ENCODE results near the gene CCNB1. TPM values are rescaled to one million over a fixed set of nuclear protein-coding genes. Genes with fewer than 3 reads are reported as not detected.

The CCNB1 gene
- 84.3 and 120 TPM in 2 replicates for total RNA-seq (2022)
- Bru-seq, nascent RNA = percentile 88 among the genes with signal in this experiment
- percentile 92 among the genes with signal in this experiment for BruChase-seq, experiment 1, labeled RNA remaining after a 6-hour chase
- percentile 93 among the genes with signal in this experiment for BruChase-seq, experiment 2, labeled RNA remaining after a 2-hour chase
- long read RNA-seq, transcript CCNB1-201 (9 exons, 2,169 nt) = major isoform, 513 of 569 reads
- long read RNA-seq, partial matches to known transcripts = 2 of 569 reads
- long read RNA-seq, other reads (novel, unspliced or antisense) = 54 of 569 reads

- peak within 1 kb of the TSS; percentile 85 for H3K27ac Mint-ChIP-seq (ENCODE audit: low read depth, unreplicated experiment)
- H3K4me3 Mint-ChIP-seq (ENCODE audit: unreplicated experiment) = peak within 1 kb of the TSS; percentile 94
- ChIA-PET CTCF (interaction anchor here (1.3 kb wide), 1 partner anchor 100 kb away, joined by 3 read pairs; no protein-coding TSS in a partner anchor), POLR2A (interaction anchor here (0.7 to 1.8 kb wide), 13 partner anchors 11 to 200 kb away, joined by 3 to 6 read pairs (median 3); partner anchors contain the start of genes CDK7 and CENPH)
- TF ChIP-seq CTCF (IDR thresholded peaks at IDR 0.05; ENCODE audit: unreplicated experiment) = no peak
- no peaks in the 10 kb centered on the region for H3K9me3 Mint-ChIP-seq (ENCODE audit: unreplicated experiment)
- intact Hi-C loops (cut with micrococcal nuclease) = loop anchor here (10.0 kb wide), 1 partner anchor 68 kb away; the partner anchor contains the start of gene CDK7
- H3K27me3 Mint-ChIP-seq (ENCODE audit: insufficient read depth, unreplicated experiment) = no peaks in the 10 kb centered on the region
- no TSS peak for BruUV-seq (replicated peaks)
- DNase-seq (ENCODE audit: unreplicated experiment) = peak; percentile 99
- H3K36me3 Mint-ChIP-seq (ENCODE audit: insufficient read depth, unreplicated experiment) = peaks cover 12% of the 10 kb centered on the region
- peaks cover 27% of the 10 kb centered on the region for H3K4me1 Mint-ChIP-seq (ENCODE audit: insufficient read depth, unreplicated experiment)
These were observed at the start of gene CCNB1 for GRCh38 chr5:69166686-69167492. TSS of gene CCNB1 (plus strand) at chr5:69167150. CDS start at chr5:69167263, 113 bp downstream.

DNA sequence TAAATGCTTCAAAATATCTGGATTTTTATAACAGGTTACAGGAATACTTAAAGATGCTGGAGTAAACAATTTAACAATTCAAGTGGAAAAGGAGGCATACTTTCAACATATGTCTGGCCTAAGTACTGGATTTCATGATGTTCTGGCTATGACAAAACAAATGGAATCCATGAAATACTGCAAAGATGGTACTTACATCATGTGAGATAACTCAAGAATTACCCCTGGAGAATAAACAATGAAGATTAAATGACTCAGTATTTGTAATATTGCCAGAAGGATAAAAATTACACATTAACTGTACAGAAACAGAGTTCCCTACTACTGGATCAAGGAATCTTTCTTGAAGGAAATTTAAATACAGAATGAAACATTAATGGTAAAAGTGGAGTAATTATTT, 37.5 kb upstream of the CCNB1 start:
- Mint-ChIP-seq H3K9me3 (ENCODE audit: unreplicated experiment) (no peaks in the 10 kb centered on the region), H3K4me3 (ENCODE audit: unreplicated experiment) (no peak overlapping the region), H3K36me3 (ENCODE audit: insufficient read depth, unreplicated experiment) (peaks cover 81% of the 10 kb centered on the region), H3K4me1 (ENCODE audit: insufficient read depth, unreplicated experiment) (no peaks in the 10 kb centered on the region), H3K27ac (ENCODE audit: low read depth, unreplicated experiment) (no peak overlapping the region), H3K27me3 (ENCODE audit: insufficient read depth, unreplicated experiment) (no peaks in the 10 kb centered on the region)
- intact Hi-C loops (cut with micrococcal nuclease) = no loop called here
- peak; percentile 45 for DNase-seq (ENCODE audit: unreplicated experiment)
- no TSS peak for BruUV-seq (replicated peaks)
- ChIA-PET POLR2A (no interaction called here), CTCF (no interaction called here)
- no peak for TF ChIP-seq CTCF (IDR thresholded peaks at IDR 0.05; ENCODE audit: unreplicated experiment)

DNA sequence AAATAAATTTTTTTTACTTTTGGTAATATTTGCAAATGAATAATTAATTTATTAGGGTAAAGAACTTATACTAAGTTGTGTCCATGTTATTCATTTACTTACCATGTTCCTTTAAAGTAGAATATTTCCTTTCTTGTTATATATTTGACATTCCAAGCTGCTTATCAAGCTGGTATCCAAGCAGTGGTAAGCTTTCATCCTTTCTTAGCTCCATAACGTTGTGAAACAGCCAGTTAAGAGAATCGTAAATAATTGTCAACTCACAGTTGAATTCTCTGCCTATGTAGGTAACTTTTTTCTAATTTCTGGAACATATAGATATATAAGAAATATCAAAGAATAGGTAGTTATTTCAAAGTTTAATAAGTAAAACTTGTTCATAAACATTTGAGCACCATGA, 36.7 kb upstream of the CCNB1 start:
- POLR2A ChIA-PET = no interaction called here
- H3K27ac Mint-ChIP-seq (ENCODE audit: low read depth, unreplicated experiment) = no peak overlapping the region
- no peaks in the 10 kb centered on the region for H3K27me3 Mint-ChIP-seq (ENCODE audit: insufficient read depth, unreplicated experiment)
- CTCF ChIA-PET = no interaction called here
- no peaks in the 10 kb centered on the region for H3K9me3 Mint-ChIP-seq (ENCODE audit: unreplicated experiment)
- H3K4me1 Mint-ChIP-seq (ENCODE audit: insufficient read depth, unreplicated experiment) = no peaks in the 10 kb centered on the region
- intact Hi-C loops (cut with micrococcal nuclease) = no loop called here
- no peak overlapping the region for H3K4me3 Mint-ChIP-seq (ENCODE audit: unreplicated experiment)
- no peak for TF ChIP-seq CTCF (IDR thresholded peaks at IDR 0.05; ENCODE audit: unreplicated experiment)
- no peak for DNase-seq (ENCODE audit: unreplicated experiment)
- BruUV-seq (replicated peaks) = no TSS peak
- H3K36me3 Mint-ChIP-seq (ENCODE audit: insufficient read depth, unreplicated experiment) = peaks cover 80% of the 10 kb centered on the region

DNA sequence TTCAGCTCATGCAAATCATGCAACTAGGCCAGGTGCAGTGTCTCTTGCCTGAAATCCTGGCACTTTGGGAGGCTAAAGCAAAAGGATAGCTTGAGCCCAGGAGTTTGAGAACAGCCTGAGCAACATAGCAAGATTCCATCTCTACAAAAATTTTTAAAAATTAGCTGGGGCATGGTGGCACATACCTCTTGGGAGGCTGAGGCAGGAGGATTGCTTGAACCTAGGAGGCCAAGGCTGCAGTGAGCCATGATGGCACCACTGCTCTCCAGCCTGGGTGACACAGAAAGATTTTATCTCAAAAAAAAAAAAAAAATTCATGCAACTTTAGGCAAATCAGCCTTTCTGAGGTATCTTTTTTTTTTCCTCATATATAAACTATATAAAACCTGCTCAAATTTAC, 35.6 kb upstream of the CCNB1 start:
- DNase-seq (ENCODE audit: unreplicated experiment) = no peak
- H3K27me3 Mint-ChIP-seq (ENCODE audit: insufficient read depth, unreplicated experiment) = no peaks in the 10 kb centered on the region
- H3K9me3 Mint-ChIP-seq (ENCODE audit: unreplicated experiment) = no peaks in the 10 kb centered on the region
- no peaks in the 10 kb centered on the region for H3K4me1 Mint-ChIP-seq (ENCODE audit: insufficient read depth, unreplicated experiment)
- intact Hi-C loops (cut with micrococcal nuclease) = no loop called here
- no TSS peak for BruUV-seq (replicated peaks)
- ChIA-PET CTCF (no interaction called here), POLR2A (no interaction called here)
- TF ChIP-seq CTCF (IDR thresholded peaks at IDR 0.05; ENCODE audit: unreplicated experiment) = no peak
- no peak overlapping the region for H3K27ac Mint-ChIP-seq (ENCODE audit: low read depth, unreplicated experiment)
- H3K36me3 Mint-ChIP-seq (ENCODE audit: insufficient read depth, unreplicated experiment) = peaks cover 71% of the 10 kb centered on the region
- H3K4me3 Mint-ChIP-seq (ENCODE audit: unreplicated experiment) = no peak overlapping the region

All from MCF 10A (cell line).